Measurements from ENCODE around the gene VIPR1.

The VIPR1 gene

DNA sequence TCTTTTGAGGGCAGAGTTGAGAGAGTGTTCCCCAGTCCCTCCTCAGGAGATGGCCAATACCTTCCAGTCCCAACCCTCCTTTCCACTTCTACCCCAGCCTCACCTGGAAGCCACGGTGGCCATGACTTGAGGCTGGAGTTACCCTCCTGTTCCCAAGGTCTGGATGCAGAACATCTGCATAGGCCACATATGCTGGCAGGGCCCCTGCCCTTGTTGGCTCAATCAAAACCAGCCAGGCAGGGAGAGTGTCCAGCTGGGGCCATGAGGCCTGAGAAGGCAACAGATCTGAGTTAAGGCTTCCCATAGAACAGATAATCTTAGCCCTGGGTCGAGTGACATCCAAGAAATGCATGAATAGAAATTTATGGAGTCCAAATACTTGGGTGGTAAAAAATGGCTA is 23.6 kb upstream of the VIPR1 start:
- TF ChIP-seq TAF1 (IDR thresholded peaks at IDR 0.05; ENCODE audit: borderline replicate concordance, low read depth, low read length) (no peak), POLR2A (IDR thresholded peaks at IDR 0.05; ENCODE audit: low read depth, low read length) (no peak), POLR2AphosphoS5 (IDR thresholded peaks at IDR 0.05; ENCODE audit: low read depth, low read length) (no peak)
- DNase-seq (ENCODE audit: insufficient read length) (no peak), FAIRE-seq (no peak)

DNA sequence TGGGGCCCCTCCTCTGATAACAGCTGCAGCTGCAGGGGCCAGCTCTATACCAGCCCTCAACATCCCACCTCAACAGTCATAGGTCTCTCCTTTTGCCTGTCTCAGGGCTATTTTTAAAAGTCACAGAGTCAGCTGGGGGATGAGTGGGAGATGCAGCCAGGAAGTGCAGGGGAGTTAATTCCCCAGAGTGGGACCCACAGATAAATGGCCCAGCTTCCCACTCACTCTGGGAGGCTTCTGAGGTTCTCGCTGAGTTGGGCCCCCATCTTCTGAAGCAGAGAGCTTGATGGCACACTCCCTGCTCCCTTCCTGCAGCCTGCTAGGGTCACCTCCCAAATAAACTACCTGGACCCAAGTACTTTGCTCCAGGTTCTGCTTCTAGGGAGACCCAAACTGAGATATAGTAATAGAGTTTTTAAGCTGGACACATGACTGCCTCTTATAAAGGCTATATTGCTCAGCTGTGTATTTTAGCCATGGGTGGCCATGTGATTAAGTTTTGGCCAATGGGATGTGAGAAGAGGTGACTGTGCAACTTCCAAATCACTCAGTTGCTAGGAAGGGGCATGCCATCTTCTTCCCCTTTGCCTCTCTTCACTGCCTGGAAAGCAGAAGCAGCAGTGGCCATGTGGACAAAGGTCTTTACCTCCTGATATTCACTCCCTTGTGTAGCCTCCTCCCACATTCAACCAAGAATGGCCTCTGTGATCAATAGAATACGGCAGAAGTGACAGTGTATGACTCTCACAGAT is 15.5 kb upstream of the VIPR1 start:
- no peak for DNase-seq (ENCODE audit: insufficient read length)
- FAIRE-seq: no peak

DNA sequence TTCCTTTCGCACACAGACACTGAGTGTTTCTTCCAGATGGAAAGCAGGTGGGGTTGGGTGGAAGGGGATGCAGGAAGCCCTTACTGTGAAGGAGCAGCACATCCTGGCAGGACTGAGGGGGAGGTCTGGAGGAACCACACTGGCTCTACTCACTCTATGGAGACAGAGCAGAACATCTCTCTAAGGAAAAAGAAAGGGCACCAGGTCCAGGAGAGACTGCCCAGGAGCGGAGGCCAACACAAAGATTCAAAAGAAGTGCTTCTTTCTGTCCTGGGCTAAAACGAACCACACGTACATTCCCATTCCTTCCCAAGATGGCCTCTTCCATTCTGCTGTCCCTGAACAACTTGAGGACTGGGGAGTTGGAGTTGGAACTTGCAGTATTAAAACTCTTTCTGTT is 13.8 kb upstream of the VIPR1 start:
- TF ChIP-seq TAF1 (IDR thresholded peaks at IDR 0.05; ENCODE audit: borderline replicate concordance, low read depth, low read length) (no peak), POLR2A (IDR thresholded peaks at IDR 0.05; ENCODE audit: low read depth, low read length) (no peak), POLR2AphosphoS5 (IDR thresholded peaks at IDR 0.05; ENCODE audit: low read depth, low read length) (no peak)
- DNase-seq (ENCODE audit: insufficient read length) (no peak), FAIRE-seq (no peak)

More for the DNA sequence above, 15.5 kb upstream of the VIPR1 start:
- TF ChIP-seq TAF1 (IDR thresholded peaks at IDR 0.05; ENCODE audit: borderline replicate concordance, low read depth, low read length) (no peak), POLR2A (IDR thresholded peaks at IDR 0.05; ENCODE audit: low read depth, low read length) (no peak), POLR2AphosphoS5 (IDR thresholded peaks at IDR 0.05; ENCODE audit: low read depth, low read length) (no peak)

DNA sequence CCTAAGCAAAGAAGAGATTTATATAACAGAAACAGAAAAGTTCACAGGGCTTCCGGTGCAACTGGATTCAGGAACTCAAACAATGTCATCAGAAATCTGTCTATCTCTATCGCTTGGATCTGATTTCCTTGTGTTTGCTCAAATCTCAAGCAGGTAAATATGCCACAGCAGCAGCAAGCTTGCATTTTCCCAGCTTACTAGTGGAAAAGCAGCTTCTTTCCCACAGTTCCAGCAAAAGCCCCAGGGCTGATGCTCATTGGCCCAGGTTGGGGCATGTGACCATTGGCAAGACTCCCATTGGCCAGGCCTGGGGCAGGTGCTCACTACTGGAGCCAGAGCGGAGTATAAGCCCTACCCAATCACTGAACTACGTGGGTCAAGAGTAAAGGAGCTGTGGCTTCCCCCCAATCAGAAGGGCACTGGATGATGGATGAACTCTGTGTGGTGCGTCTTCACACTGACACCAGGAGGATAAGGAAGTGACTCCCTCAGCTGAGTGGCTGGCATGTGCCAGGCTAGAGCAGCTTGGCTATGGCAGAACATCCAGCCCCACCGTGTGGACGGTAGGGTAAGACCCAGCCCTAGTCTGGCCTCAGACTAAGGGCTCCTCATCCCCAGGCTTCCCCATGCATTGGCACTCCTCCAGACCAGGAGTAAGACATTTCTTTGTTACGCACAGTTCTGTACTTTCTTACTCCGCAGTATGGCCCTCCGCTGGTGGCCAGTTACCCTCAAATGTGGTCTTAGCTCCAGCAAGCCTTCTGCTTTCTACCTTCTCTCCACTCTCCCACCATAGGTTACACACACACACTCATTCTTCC is 13.1 kb upstream of the VIPR1 start:
- FAIRE-seq (peak; percentile 82), DNase-seq (ENCODE audit: insufficient read length) (no peak)
- TF ChIP-seq POLR2AphosphoS5 (IDR thresholded peaks at IDR 0.05; ENCODE audit: low read depth, low read length): no peak
- no peak for TF ChIP-seq POLR2A (IDR thresholded peaks at IDR 0.05; ENCODE audit: low read depth, low read length)
- no peak for TF ChIP-seq TAF1 (IDR thresholded peaks at IDR 0.05; ENCODE audit: borderline replicate concordance, low read depth, low read length)

DNA sequence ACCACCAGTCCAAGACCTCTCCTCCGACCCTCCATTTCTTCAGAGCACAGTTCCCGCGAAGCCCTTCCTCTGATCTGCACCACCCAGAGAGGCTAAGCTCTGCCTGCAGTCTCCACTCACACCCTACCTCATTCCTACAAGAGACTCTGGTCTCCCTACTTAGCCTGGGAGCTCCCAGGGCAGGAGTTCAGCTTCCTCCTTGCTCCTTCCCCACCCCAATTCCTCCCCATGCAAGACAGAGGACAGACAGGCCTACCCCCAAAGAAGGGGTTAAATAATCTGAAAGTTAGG is 12.6 kb upstream of the VIPR1 start:
- TF ChIP-seq POLR2A (IDR thresholded peaks at IDR 0.05; ENCODE audit: low read depth, low read length) (no peak), TAF1 (IDR thresholded peaks at IDR 0.05; ENCODE audit: borderline replicate concordance, low read depth, low read length) (no peak), POLR2AphosphoS5 (IDR thresholded peaks at IDR 0.05; ENCODE audit: low read depth, low read length) (no peak)
- FAIRE-seq: no peak

DNA sequence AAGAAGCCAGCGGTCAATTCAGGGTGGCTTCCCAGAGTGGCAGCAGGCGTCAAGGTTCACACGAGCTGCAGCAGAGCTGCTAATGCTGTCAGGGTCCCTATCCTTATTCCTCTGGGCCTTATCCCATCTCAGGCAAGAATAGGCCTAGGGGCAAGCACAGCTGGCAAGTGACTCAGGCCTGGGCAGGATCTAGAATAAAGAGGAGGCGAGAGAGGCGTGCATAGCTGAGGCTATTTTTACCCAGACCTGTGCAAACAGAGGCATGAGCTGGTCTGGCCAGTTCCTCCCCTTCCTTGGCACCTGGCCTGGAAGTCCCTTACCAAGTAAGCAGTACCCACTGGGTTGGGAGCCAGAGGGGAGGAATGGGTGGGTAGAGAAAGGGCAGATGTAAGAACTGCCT is 12.2 kb upstream of the VIPR1 start:
- FAIRE-seq (peak; percentile 96), DNase-seq (ENCODE audit: insufficient read length) (no peak)
- TF ChIP-seq POLR2AphosphoS5 (IDR thresholded peaks at IDR 0.05; ENCODE audit: low read depth, low read length) (no peak), POLR2A (IDR thresholded peaks at IDR 0.05; ENCODE audit: low read depth, low read length) (no peak), TAF1 (IDR thresholded peaks at IDR 0.05; ENCODE audit: borderline replicate concordance, low read depth, low read length) (no peak)

More for the DNA sequence above, 12.6 kb upstream of the VIPR1 start:
- DNase-seq (ENCODE audit: insufficient read length): no peak

DNA sequence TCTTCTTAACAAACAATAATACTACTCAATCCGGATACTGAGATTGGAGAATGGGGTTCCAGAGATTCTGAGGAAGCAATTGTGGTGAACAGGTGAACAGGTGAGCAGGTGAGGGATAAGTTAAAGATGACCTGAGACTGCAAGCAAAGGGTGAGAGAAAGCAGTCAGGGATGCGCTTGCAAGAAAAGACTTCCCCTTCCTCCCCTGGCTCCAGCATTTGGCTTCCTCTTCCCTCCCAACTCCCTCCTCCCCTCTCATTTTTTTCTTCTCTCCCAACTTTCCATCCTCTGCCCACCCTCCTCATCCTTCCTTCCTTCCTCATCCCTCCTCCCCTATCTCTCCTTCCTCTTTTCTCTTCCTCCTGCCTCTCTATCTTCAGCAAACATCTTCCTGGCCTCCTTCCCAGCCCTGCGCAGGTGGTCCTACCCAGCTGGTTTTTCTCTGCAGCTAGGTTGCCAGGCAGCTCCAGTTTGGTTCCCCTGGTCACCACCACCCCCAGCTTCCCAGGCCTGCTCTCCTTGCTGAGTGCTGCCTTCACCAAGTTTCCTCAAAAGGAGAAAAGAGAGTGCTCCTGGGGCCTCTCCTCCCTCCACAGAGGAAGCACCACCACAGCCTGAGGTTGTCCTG is 10.4 kb upstream of the VIPR1 start:
- FAIRE-seq (no peak), DNase-seq (ENCODE audit: insufficient read length) (no peak)

DNA sequence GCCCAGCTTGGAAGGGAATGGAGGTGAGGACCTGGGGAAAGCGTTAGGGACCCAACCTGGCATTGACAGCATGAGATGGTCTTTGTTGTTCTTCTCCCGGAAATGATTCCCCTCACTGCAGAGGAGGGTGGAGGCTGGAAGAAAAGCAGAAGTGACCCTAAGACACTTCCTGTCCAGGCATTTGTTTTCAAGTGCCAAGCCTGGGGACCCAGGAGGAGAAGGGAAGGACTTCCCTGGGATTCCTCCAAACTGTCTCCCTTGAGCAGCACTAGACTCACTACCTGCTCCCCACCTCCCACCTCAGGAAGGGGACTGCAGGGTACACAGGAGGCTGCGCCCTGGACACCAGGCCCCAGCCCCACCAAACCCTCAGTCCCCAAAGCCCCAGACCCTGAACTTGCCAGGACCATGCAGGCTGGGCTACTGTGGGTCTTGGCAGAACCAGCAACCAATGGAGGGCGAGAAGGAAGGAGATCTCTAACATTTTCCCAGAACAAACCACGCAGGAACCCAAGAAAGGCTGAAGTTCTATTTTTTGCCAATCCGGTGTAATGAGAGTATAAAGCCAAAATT is 9.8 kb upstream of the VIPR1 start:
- peak; percentile 17 for FAIRE-seq
- DNase-seq (ENCODE audit: insufficient read length): no peak
- TF ChIP-seq POLR2AphosphoS5 (IDR thresholded peaks at IDR 0.05; ENCODE audit: low read depth, low read length): no peak
- TF ChIP-seq POLR2A (IDR thresholded peaks at IDR 0.05; ENCODE audit: low read depth, low read length): no peak
- TF ChIP-seq TAF1 (IDR thresholded peaks at IDR 0.05; ENCODE audit: borderline replicate concordance, low read depth, low read length): no peak

More for the DNA sequence above, 10.4 kb upstream of the VIPR1 start:
- TF ChIP-seq POLR2A (IDR thresholded peaks at IDR 0.05; ENCODE audit: low read depth, low read length) (no peak), TAF1 (IDR thresholded peaks at IDR 0.05; ENCODE audit: borderline replicate concordance, low read depth, low read length) (no peak), POLR2AphosphoS5 (IDR thresholded peaks at IDR 0.05; ENCODE audit: low read depth, low read length) (no peak)

DNA sequence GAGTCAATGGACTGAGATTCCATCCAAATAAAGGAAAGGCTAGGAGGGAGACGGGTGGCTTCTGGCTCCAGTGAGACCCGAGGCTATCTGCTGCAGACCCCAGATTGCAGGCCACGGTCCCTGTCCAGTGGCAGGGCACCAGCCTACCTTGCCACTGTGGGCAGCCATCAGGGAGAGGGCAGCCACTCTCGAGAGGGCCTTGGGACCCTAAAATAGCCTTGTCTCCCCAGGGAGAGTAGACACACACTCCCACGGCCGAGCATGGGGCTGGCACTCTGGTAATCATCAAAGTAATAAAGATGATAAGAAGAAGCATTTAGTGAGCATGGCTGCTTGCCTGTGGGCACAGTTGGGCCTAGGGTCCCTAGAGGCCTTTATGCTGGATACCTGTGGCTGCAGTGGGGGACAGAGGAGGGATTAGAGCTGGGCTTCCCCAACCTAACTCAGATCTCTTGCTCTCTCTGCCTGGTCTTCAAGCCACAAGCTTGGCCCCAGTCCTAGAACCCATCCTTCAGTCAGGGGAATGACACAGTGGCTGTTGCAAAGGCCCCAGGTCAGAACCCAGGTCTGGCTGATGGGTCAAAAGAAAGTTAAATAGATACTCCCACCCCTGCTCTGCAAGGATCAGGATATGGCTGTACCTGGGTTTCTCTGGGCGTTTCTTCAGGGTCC is 9.2 kb upstream of the VIPR1 start:
- FAIRE-seq: no peak
- no peak for TF ChIP-seq POLR2A (IDR thresholded peaks at IDR 0.05; ENCODE audit: low read depth, low read length)
- no peak for TF ChIP-seq POLR2AphosphoS5 (IDR thresholded peaks at IDR 0.05; ENCODE audit: low read depth, low read length)
- TF ChIP-seq TAF1 (IDR thresholded peaks at IDR 0.05; ENCODE audit: borderline replicate concordance, low read depth, low read length): no peak
- no peak for DNase-seq (ENCODE audit: insufficient read length)

DNA sequence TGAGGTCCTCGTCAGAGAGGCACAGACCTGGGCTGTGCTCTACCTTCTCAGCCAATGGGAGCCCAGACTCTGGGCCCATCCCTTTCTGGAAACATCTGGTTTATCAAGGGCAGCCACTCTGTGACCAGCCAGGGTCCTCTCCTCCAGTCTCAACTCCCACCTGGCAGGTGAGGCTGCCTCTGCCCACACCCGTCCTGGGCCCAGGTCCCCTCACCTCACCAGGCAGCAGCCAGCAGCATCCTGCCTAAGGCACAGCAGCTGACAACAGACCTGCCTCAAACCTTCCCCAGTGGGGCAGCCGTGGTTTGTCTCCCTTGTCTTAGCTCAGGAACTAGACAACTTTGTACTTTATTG is 8.7 kb upstream of the VIPR1 start:
- FAIRE-seq (no peak), DNase-seq (ENCODE audit: insufficient read length) (no peak)
- no peak for TF ChIP-seq POLR2A (IDR thresholded peaks at IDR 0.05; ENCODE audit: low read depth, low read length)
- no peak for TF ChIP-seq POLR2AphosphoS5 (IDR thresholded peaks at IDR 0.05; ENCODE audit: low read depth, low read length)
- no peak for TF ChIP-seq TAF1 (IDR thresholded peaks at IDR 0.05; ENCODE audit: borderline replicate concordance, low read depth, low read length)

DNA sequence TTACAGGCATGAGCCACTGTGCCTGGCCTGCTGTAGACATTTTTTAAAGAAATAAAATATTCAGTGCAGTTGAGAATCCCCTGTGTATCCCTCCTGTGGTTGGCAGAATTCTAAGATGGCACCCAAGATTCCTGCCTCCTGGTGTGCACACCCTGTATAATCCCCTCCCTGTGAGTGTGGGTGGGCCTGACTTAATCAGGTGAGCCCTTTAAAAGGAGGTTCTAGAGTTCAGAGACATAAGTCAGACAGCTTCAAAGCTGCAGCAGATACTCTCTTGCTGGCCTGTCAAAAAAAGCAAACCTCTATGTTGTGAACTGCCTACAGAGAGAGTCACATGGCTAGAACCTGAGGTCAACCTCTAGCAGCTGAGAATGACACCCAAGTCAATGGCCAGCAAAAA is 7.0 kb upstream of the VIPR1 start:
- DNase-seq (ENCODE audit: insufficient read length) (no peak), FAIRE-seq (no peak)
- no peak for TF ChIP-seq POLR2A (IDR thresholded peaks at IDR 0.05; ENCODE audit: low read depth, low read length)
- no peak for TF ChIP-seq POLR2AphosphoS5 (IDR thresholded peaks at IDR 0.05; ENCODE audit: low read depth, low read length)
- no peak for TF ChIP-seq TAF1 (IDR thresholded peaks at IDR 0.05; ENCODE audit: borderline replicate concordance, low read depth, low read length)
